Caki2 (cell line): Measurements from ENCODE around the gene LLCFC1. TPM values are rescaled to one million over a fixed set of nuclear protein-coding genes. Genes with fewer than 3 reads are reported as not detected.
A peak's percentile ranks its signal among the peaks of the same experiment; 100 is the strongest.

Experiments used
- DNase-seq: peaks from one replicate; pipeline ENCODE4 v3.0.0-alpha.2; 2015; ENCODE audit warnings: low read depth
- in situ Hi-C: cut with HindIII; loops from 2 replicates; pipeline ENCODE4 v1.10.0; 2016; ENCODE audit warnings: low sequenced_read_pairs, low pct_unique_long_range_greater_than_20kb, mixed read lengths
- total RNA-seq: library from RNA; depleted of rRNA; stranded (reverse); fragments of >200 nt; shearing (Covaris generic); gene quantifications from 2 replicates; pipeline ENCODE4 v1.2.3, GENCODE V29; 2014; ENCODE audit warnings: low replicate concordance

LLCFC1 gene
- total RNA-seq, 1 experiment from 2014 or later: not detected

DNA sequence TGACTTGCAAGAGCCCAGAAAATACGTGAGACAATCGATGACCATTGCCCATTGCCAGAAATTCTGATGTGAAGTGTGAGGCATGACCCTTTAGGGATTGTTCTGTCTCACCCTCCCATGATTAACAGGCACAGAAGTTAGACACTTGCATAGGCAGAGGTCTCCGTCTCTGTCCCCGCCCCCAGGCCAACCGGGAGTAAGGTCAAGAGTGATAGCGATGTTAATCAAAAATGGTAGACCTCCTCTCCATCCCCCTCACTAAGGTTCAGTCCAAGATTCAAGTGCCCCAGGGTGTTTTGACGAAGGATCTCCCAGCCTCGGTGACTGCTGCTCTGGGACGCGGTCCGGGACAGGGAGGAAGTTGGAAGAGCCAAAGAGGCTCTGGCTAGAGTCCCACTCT is 31.0 kb upstream of the LLCFC1 start:
- DNase-seq: no peak
- in situ Hi-C loops: no loop called here

DNA sequence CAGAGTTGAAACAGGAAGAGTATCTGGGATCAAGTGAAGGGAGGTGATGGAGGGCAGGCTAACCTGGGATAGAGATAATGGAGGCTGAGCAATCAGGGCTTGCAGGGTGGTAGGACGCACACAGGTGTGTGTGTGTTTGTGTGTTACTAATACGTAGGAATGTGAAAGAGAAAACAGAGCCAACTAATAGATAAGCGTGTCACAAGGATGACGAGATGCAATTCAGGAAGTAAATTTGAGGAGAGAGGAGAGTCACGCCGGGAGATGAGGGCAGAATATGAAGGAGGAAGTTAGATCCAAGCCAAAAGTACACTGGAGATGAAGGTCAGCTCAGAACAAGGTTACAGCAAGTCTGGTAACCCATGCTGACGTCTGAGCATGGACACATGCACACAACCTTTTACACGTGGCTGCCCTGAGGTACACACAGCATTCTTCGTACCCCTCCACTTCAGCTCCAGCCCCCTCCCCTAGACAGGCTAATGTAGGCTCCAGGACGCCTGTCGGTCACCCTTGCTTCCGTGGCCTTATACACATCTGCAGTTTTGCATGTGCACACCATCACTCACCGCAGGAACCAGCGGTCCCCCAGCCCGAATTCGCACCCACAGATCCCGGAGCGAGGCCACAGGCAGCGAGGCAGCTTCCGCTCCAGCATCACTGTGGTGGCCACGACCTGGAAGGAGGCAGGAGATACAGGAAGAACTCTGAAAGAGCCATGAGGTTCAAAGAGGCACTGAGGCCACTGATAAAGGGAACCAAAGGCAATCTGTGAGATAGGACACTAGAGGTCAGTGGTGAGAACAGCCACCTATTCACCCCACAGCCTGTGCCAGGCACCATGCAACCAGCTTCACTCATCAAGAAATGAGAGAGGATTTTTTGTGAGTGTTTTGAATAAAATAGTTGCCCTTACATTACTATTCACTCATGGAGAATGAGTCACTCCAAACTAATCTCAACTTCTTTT is 30.1 kb upstream of the LLCFC1 start:
- in situ Hi-C loops: no loop called here
- DNase-seq: peak; percentile 7

DNA sequence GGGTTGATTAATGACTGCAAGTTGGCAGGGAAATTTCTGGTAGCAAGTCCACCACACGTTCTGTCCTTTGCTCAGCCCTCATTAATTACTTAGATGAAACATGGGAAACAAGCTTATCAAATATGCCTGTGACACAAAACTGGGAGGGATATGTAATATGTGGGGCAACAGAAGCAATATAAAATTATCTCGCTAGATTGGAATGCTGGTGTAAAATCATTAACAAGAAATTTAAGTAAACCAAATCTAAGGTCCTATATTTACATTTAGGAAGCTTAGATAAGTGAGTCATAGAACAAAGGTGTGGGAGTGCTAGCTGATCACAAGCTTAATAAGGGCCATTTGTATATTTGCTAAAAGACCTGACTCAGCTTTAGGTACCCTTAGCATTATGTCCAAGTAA is 29.3 kb upstream of the LLCFC1 start:
- in situ Hi-C loops: no loop called here
- DNase-seq: peak; percentile 16

DNA sequence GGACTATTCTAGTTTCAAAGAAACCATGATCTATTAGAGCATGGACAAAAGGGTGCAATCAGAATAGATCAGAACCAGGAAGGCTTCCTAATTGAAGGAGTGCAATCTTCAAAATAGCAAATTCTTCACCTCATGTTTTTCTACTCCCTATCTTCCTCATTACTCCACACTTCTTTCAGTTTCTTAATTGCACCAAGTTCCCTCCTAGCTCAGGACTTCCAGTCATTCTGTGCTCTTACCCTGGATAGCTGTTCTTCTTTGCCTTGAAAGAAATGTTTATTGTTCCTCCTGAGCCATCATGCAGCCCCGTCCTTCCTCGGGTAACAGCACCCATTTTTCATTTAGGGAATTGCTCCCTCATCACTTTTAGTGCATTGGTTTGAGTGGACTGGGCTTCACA is 28.8 kb upstream of the LLCFC1 start:
- no peak for DNase-seq
- in situ Hi-C loops: no loop called here

DNA sequence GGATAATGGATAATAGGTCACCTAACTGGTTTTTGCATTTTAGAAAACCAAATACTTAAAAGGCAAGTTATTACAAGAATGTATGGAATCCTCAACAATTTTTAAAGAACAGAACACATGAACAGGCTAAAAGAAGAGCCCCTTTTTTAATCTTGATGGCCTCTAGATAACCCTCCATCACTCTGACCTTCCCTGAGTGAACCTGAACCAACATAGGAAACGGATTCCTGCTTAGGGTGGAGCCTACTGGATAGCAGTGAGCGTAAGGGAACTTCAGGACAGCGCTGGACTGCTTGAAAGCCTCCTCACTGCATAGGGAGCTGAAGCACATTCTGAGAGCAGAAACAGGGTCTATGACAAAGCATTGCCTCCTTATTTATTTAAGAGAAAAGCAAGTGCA is 26.2 kb upstream of the LLCFC1 start:
- peak; percentile 5 for DNase-seq
- in situ Hi-C loops: no loop called here

DNA sequence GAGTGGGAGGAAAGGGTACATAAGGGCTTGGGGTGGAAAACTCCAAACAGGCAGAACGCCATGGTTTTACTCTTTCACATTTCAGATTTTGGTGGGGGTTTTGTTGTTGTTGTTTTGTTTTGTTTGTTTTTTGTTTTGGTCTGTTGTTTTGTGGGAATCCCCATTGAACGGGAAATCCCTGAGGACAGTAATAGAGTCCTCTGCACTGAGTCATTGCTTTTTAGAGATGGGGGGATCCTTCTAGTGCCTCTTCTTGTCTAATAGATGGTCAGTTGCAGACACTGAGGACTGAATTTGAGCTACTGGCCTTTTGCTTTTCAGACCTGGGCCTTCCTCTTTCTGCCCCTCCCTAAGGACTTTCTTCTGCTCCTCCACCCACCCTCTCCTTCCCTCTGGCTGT is 25.7 kb upstream of the LLCFC1 start:
- in situ Hi-C loops: no loop called here

DNA sequence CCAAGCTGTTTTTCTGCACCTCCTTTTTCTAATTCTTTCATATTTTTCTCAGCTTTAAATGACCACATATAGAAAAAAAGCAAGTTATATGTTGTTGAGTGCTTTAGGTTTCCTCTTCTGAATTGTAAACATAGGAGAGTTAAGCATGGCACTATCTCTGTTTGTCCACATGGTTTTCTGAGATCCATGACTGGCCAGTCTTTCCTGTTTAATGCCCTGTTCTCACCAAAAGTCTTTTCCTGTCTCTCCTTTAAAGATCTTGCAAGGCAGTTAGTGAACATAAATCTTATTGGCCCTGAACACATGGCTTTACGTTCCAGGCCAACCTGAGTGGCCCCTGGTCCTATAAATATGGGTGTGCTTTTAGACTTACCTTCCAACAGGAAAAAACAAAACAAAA is 25.2 kb upstream of the LLCFC1 start:
- in situ Hi-C loops: no loop called here
- no peak for DNase-seq

More for the DNA sequence above, 25.7 kb upstream of the LLCFC1 start:
- no peak for DNase-seq

DNA sequence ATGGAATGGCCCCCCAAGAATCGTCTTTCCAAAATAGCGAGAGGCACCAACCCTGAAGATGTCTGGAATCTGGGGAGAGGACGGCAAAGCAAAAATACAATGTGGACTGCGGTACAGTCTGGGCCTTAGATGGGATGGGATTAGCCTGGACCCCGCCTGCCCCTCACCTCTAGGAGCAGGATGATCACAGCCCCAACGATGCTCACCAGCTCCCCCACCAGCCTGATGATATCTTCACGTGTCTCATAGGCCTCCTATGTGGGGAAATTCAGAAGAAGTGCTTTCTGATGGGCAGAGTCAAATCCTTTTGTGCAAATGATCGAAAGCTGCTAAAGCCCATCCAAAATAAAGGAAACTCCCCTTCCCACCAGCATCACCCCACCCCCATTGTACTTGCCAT is 24.0 kb upstream of the LLCFC1 start:
- in situ Hi-C loops: no loop called here
- no peak for DNase-seq

DNA sequence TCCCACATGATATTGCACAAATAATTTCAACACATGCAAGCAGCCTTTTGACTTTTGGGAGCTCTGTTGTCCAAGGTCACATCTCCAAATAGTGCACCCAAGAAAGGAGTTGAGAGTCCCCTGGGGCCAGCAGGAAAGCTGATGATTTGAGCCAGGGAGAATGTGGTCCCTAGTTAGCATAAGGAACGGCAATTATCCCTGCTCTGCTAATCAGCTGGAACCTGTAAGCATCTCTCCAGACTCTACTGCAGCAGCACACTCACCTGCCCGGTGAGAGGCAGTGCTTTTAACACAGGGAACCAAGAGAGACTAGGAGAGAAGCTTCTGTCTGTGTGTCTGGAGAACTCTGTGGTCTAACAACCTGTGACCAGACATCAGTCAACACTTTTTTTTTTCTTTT is 22.8 kb upstream of the LLCFC1 start:
- DNase-seq: no peak
- in situ Hi-C loops: no loop called here

DNA sequence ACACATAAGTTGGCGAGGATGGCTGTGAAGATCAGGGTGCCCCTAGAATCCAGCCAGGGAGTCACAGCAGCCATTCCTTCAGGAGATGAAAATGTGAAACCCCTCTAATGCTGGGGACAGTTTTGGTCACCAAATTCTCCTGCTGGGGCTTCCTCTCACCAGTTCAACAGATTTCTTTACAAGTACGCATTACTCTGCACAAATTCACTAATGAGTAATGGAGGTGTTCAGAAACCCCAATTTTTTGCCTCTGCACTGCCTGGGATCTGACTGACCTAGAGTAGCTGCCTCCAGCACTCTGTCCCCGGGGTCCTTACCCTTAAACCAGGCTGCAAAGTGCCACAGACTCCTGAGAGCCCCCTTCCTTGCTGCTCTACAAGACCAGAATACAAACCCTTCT is 21.8 kb upstream of the LLCFC1 start:
- no peak for DNase-seq
- in situ Hi-C loops: no loop called here

DNA sequence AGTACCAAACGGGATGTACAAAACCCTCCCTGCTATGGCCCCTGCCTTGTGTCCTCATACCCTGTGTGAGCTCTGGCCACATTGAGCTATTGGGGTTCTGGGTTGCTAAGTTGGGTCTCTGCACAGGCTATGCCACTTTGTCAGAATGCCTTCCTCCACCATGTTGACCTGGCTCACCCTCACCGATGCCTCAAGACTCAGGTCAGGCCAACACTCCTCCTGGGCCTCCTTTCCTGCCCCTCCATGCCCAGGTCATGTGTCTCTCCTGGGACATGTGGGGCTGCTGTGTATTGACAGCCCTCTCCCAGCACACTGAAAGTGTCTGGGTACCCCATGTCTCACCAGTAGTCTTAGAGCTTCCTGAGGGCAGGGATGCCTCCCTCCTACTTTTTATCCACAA is 20.4 kb upstream of the LLCFC1 start:
- in situ Hi-C loops: no loop called here

DNA sequence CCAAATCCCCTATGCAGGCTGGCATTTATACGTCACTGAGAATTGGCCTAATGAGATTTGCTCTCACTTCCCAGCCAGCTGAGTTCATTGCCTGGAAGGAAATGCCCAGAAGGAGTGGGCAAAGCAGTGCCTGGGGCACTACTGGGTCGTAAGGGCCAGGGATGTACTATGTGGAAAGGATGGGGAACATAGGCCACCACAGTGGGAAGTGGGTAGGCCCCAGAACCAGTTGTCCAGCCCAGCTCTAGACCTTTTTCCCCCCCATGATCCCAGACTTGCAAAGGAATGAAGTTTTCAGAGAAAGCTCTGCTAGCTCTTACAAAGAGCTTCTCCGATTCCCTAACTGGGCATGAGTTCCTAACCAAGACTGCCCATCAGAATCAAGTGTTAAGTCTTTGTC is 19.6 kb upstream of the LLCFC1 start:
- in situ Hi-C loops: no loop called here
- no peak for DNase-seq

More for the DNA sequence above, 20.4 kb upstream of the LLCFC1 start:
- DNase-seq: no peak

DNA sequence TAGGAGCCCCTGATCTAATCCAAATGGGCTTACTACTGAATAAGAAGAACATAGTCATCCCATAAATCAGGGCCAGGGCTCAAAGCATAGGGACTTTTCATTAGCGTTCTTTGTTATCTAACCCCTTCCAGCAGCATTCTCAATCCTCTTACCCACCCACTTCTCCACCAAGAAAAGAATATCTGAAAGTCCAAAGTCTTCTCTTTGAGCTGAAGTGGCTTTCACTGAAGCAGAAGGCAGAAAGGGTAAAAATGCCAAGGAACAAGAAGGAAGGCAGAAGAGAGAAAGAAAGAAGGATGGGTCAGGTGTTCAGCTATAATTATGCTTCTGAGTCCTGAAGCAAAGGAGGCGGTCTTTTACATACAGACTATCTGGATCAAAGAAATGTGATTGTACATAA is 15.9 kb upstream of the LLCFC1 start:
- in situ Hi-C loops: no loop called here
- no peak for DNase-seq

DNA sequence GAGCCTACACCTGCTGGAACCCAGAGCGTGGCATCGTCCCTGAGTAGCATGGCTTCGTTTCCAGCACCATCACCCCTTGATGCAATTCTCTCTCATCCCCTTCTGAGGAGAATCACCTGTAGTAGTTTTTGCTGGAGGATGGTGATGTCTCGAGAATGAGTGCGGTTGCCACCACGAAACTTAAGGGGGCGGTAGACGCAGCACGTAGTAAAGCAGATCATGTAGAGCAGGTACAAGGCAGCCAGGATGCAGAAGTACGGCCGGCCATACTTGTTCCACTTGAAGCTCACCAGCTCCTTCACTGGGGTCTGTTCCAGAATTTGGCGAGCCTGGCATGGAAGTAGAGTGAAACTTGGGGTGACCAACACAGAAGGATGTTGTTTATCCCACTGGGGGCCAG is 13.9 kb upstream of the LLCFC1 start:
- DNase-seq: no peak
- in situ Hi-C loops: no loop called here

DNA sequence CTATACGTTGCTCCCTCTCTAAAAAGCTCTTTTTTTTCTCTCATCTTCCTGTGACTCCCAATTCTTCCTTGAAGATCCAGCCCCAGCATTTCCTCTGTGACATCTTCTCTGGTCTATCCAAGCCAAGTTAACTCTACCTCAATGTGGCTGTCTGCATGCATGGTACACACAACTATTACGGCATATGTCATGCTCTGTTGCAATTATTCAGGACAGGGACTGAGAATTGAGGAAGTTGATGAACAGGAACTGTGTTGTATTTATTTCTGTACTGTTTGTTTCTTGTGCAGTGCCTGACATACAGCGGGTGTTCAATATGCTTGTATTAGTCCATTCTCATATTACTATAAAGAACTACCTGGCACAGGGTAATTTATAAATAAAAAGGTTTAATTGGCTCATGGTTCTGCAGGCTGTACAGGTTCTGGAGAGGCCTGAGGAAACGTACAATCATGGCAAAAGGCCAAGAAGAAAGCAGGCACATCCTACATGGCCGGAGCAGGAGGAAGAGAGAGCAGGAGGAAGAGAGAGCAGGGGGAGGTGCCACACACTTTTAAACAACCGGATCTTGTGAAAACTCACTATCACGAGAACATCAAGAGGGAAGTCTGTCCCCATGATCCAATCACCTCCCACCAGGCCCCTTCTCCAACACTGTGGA is 12.1 kb upstream of the LLCFC1 start:
- DNase-seq: no peak
- in situ Hi-C loops: no loop called here

DNA sequence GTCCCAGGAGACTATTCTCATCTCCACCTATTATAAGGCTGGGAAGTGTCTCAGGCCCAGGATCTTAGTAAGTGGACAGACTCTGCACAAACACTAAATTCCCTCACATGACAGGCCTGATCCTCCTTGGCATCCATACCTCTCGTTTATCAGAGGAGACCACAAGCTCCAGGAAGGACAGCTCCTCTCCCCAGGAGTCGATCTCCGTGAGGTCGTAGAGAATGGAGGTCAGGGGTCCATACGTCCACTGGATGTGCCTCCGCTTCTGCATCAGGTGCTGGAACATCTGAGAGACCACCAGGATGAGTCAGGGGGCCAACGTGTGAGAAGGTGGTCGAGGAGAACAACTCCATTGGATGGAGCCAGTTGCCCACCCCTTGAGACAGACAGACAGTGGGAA is 11.3 kb upstream of the LLCFC1 start:
- DNase-seq: no peak
- in situ Hi-C loops: no loop called here

DNA sequence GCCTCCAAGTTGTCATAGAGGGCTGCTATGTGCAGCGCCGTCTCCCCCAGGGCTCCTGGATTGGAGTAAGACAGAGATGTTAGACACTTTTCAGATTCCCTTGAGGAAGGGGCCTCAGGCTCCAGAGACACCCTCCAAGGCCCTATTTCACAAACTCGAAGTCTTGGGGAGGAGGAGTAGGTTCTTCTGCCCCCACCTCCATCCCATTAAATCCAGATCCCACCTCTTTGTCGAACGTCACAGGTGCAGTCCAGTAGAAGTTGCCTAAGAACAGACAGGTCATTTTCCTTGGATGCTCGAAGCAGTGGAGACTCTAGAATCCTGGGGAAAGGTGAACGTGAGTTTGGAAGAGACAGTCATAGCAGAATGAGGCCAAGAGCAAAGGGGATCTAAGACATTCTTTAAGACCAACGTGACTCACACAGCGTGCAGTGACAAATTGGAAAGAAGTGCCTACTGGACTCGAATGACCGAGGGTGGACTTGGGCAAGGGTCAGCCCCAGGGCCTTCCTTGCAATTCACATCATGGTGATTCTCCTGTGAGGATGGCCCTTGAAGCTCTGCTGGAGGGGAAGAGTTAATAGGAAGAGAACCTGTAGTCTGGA is 9.1 kb upstream of the LLCFC1 start:
- in situ Hi-C loops: no loop called here
- DNase-seq: no peak

DNA sequence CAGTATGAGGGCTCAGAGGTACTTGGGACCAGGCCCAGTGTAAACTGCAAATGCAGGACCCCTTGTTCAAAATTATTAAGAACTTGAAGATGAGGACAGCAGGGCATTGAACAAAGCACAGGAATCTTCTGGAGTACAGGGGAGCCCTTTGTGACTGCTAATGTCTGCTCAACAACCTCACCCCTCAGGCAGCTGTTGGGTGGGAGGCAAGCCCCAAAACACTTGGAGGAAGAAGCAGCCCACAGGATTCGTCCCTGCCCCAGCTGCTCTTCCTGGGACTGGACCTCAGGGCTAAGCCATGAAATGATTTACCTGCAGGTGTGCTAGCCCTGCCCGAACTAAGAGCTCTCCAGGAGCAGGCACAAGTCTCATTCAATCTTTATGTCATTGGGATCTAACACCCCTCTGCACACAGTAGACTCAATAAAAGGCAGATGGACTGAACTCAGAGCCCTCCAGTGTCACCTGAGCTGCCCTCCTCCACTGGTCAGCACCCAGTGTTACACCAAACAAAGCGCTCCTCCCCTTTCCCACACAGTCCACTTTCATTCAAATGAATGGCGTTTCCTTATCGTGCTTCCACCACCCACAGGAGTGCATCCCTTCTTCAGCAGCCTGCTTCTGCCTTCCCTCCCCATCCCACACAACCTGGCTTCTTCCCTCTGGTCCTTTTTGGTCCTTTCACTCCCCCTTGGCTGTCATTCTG is 6.7 kb upstream of the LLCFC1 start:
- in situ Hi-C loops: no loop called here
- DNase-seq: no peak

DNA sequence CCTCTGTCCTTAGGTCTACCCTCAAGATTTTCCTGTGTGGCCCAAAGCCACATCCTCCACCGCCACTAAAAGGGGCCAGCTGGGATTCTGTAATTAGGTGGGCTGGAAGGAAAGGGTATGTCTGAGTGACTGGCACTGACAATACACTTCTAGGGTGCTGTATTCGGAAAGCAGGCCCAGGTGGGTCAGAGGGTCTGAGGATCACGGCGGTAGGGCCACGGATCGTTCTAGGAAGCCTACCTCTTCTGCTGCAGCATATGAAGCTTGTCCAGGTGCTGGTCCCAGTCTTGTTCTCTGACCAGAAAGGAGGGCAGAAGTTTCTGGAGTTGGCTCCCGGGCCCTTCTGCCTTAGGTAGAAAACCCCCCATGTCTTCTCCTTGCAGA is 6.2 kb upstream of the LLCFC1 start:
- in situ Hi-C loops: no loop called here
- no peak for DNase-seq
